Measurements from ENCODE around the gene MKRN2. TPM values are rescaled to one million over a fixed set of nuclear protein-coding genes. Genes with fewer than 3 reads are reported as not detected.

MKRN2 gene
- total RNA-seq (2021; ENCODE audit: unreplicated experiment) (27.9 TPM), Bru-seq, nascent RNA (percentile 79 among the genes with signal in this experiment), BruChase-seq, experiment 1, labeled RNA remaining after a 6-hour chase (percentile 78 among the genes with signal in this experiment), BruChase-seq, experiment 2, labeled RNA remaining after a 2-hour chase (percentile 81 among the genes with signal in this experiment)
- polyA plus RNA-seq (2012): 22.8 and 23.2 TPM in 2 replicates
- long read RNA-seq, transcript MKRN2-201 (8 exons, 2,848 nt): major isoform, 86 of 113 reads
- long read RNA-seq, partial matches to known transcripts: 4 of 113 reads
- long read RNA-seq, other reads (novel, unspliced or antisense): 20 of 113 reads

DNA sequence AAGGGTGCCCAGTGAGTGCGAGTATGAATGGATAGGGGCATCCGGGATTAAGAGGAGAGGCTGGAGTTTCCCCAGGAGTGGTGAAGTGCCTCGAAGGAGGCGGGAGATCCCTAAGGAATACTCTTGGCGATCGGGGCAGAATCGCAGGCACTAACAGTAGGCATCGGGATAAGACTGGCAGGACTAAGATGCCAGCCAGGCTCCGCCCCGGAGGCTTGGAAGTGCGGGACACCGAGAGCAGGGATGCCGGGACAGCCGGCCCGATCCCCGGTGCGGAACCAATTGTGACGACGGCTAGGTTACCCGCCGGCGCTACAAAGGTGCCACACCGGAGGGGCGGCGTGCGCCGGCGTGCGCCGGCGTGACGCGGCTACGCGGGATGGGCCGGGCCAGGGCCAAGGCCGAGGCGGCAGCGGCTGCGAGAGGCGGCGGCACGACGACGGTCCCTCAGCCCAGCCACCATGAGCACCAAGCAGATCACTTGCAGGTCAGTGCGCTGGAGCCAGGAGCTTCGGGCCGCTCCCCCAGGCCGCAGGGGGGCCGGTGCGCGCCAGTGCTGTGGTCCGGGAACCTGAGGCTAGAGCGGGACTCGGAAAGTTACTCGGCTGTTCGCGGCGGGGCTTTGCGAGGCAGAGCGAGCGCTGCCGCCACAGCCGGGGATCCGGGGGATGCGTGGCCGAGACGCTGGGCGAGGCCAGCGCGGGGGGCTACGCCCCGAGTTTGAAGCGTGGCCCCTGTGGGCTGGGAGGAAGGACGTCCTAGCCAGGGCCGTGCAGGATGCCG, at the start of gene MKRN2:
Gene MKRN2 (plus strand): TSS at position 398 of the 783 bp plus-strand sequence. CDS start 64 bp downstream, at position 462.
- Histone ChIP-seq H2AFZ (ENCODE audit: low read depth, low read length, poor library complexity, severe bottlenecking) (peak within 1 kb of the TSS; percentile 96), H4K20me1 (ENCODE audit: insufficient read depth) (peaks cover 6% of the 10 kb centered on the region; the same call in 1 of the 2 replicates), H3K9me2 (ENCODE audit: insufficient read depth) (no peaks in the 10 kb centered on the region), H3K9me3 (ENCODE audit: control insufficient read depth in 1 of 2, insufficient read depth in 1 of 2, low read depth in 1 of 2, low read length in 2 of 2) (no peaks in the 10 kb centered on the region), H3K79me2 (ENCODE audit: insufficient read depth, low read length) (peaks cover 50% of the 10 kb centered on the region), H3K4me2 (ENCODE audit: low read length) (peak within 1 kb of the TSS; percentile 85), H3K4me3 (replicated peaks in 1 of 2; ENCODE audit: low read depth in 1 of 2, low read length in 2 of 2) (peak within 1 kb of the TSS; percentile 86 to 95), H3K9ac (ENCODE audit: low read length) (peak within 1 kb of the TSS; percentile 95), H3K4me1 (ENCODE audit: control insufficient read depth in 1 of 2, insufficient read depth in 2 of 2, low read length in 2 of 2) (peaks cover 3 to 20% of the 10 kb centered on the region in 2 experiments; a peak in 3 of 4 replicates), H3K36me3 (ENCODE audit: control insufficient read depth in 1 of 2, insufficient read depth in 2 of 2, low read length in 2 of 2) (no peaks in the 10 kb centered on the region), H3K27me3 (ENCODE audit: insufficient read depth, low read length) (no peaks in the 10 kb centered on the region), H3K27ac (ENCODE audit: low read depth, low read length) (peak within 1 kb of the TSS; percentile 77)
- CTCF ChIA-PET: no interaction called here
- no TSS peak for BruUV-seq (replicated peaks)
- intact Hi-C loops (cut with micrococcal nuclease): loop anchor here (5.0 kb wide), 1 partner anchor 105 kb away; the partner anchor contains the start of gene RAF1
- ATAC-seq: peak; percentile 96
- RAD21 ChIA-PET (ENCODE audit: low non-redundant PET in 1 of 2, low total read pairs in 2 of 2, uncharacterized antibody in 2 of 2, unreplicated experiment in 2 of 2): no interaction called here
- POLR2A ChIA-PET: interaction anchor here (0.6 kb wide), 1 partner anchor 11 kb away, joined by 3 read pairs; no protein-coding TSS in a partner anchor
- peak; percentile 71 for DNase-seq (ENCODE audit: low read depth, low spot score)
- TF ChIP-seq ZFX (IDR thresholded peaks at IDR 0.05) (peak; percentile 87), CBX3 (IDR thresholded peaks at IDR 0.05; ENCODE audit: low read depth) (peak; percentile 95), SIN3A (IDR thresholded peaks at IDR 0.05; ENCODE audit: low read depth) (peak; percentile 95), ZNF274 (IDR thresholded peaks at IDR 0.05; ENCODE audit: low read depth, low read length) (no peak), SRF (IDR thresholded peaks at IDR 0.05; ENCODE audit: low read depth) (no peak; the same call in 1 of the 2 replicates), TCF7L2 (IDR thresholded peaks at IDR 0.05; ENCODE audit: borderline replicate concordance, extremely low read depth, insufficient read depth, insufficient read length) (peak; percentile 79), YY1 (IDR thresholded peaks at IDR 0.05; ENCODE audit: extremely low read depth, insufficient replicate concordance, low read depth, low read length) (peak; percentile 88), POLR2A (IDR thresholded peaks at IDR 0.05; ENCODE audit: borderline replicate concordance, extremely low read depth, insufficient read depth, insufficient read length) (peak; percentile 96), CEBPB (IDR thresholded peaks at IDR 0.05; ENCODE audit: low read depth) (no peak), RAD21 (IDR thresholded peaks at IDR 0.05; ENCODE audit: low read depth) (no peak), EZH2phosphoT487 (IDR thresholded peaks at IDR 0.05; ENCODE audit: borderline replicate concordance) (no peak), REST (IDR thresholded peaks at IDR 0.05; ENCODE audit: low read depth) (no peak), EZH2 (IDR thresholded peaks at IDR 0.05) (no peak), SP1 (IDR thresholded peaks at IDR 0.05; ENCODE audit: low read depth) (peak; percentile 80), ATF3 (IDR thresholded peaks at IDR 0.05) (no peak), POLR2AphosphoS5 (IDR thresholded peaks at IDR 0.05; ENCODE audit: low read depth, low read length) (peak; percentile 100), MAX (IDR thresholded peaks at IDR 0.05) (peak; percentile 88), FOSL1 (IDR thresholded peaks at IDR 0.05; ENCODE audit: low read depth) (peak; percentile 7; the same call in 1 of the 2 replicates), JUND (IDR thresholded peaks at IDR 0.05) (no peak), ELF1 (IDR thresholded peaks at IDR 0.05; ENCODE audit: borderline replicate concordance, low read depth) (no peak; the same call in 1 of the 2 replicates)
- TF ChIP-seq, protein P1, sequence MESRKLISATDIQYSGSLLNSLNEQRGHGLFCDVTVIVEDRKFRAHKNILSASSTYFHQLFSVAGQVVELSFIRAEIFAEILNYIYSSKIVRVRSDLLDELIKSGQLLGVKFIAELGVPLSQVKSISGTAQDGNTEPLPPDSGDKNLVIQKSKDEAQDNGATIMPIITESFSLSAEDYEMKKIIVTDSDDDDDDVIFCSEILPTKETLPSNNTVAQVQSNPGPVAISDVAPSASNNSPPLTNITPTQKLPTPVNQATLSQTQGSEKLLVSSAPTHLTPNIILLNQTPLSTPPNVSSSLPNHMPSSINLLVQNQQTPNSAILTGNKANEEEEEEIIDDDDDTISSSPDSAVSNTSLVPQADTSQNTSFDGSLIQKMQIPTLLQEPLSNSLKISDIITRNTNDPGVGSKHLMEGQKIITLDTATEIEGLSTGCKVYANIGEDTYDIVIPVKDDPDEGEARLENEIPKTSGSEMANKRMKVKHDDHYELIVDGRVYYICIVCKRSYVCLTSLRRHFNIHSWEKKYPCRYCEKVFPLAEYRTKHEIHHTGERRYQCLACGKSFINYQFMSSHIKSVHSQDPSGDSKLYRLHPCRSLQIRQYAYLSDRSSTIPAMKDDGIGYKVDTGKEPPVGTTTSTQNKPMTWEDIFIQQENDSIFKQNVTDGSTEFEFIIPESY (IDR thresholded peaks at IDR 0.05; ENCODE audit: extremely low read depth, insufficient replicate concordance, low read length): peak; percentile 53

All from HCT116 (cell line).